ENCODE results near the gene GPR52. TPM values are rescaled to one million over a fixed set of nuclear protein-coding genes. Genes with fewer than 3 reads are reported as not detected.

The GPR52 gene
- polyA plus RNA-seq, 1 donor (not counting 4 experiments of a cell fraction or from before 2014, with no cell fraction given): 0.16 TPM

- H3K9ac ChIP-seq (ENCODE audit: control insufficient read depth, extremely low read depth, insufficient read depth, low read length): no peak overlapping the region
- no peak overlapping the region for H2AFZ ChIP-seq (ENCODE audit: control insufficient read depth, low read length)
- H3K36me3 ChIP-seq (ENCODE audit: control insufficient read depth in 2 of 2, extremely low read depth in 1 of 2, insufficient read depth in 2 of 2, low read length in 2 of 2): no peaks in the 10 kb centered on the region
- H3K9me1 ChIP-seq (ENCODE audit: control insufficient read depth, extremely low read depth, insufficient read depth, low read length): no peaks in the 10 kb centered on the region
- DNase-seq (ENCODE audit: low read depth, low spot score) (no peak), FAIRE-seq (no peak)
- H3K27ac ChIP-seq (ENCODE audit: control insufficient read depth, insufficient read depth, low read length): no peak overlapping the region
- H3K4me3 ChIP-seq (ENCODE audit: control insufficient read depth in 2 of 3, extremely low read depth in 1 of 3, insufficient read depth in 2 of 3, low read depth in 1 of 3, low read length in 3 of 3): no peak overlapping the region
- no peaks in the 10 kb centered on the region for H4K20me1 ChIP-seq (ENCODE audit: control insufficient read depth, extremely low read depth, insufficient read depth, low read length)
- no peak for TF ChIP-seq CTCF (optimal IDR thresholded peaks at IDR 0.05 in 1 of 3, IDR thresholded peaks at IDR 0.05 in 1 of 3, conservative IDR thresholded peaks at IDR 0.05 in 1 of 3; ENCODE audit: extremely low read depth in 1 of 3, insufficient read depth in 2 of 3, low read length in 3 of 3)
- no peak for TF ChIP-seq EZH2 (IDR thresholded peaks at IDR 0.05; ENCODE audit: low read length)
- dilution Hi-C loops (cut with MboI; ENCODE audit: extremely low pct_ligation_motif_present, low sequenced_read_pairs): no loop called here
- H3K4me2 ChIP-seq (ENCODE audit: control insufficient read depth, extremely low read depth, insufficient read depth, low read depth, low read length): no peak overlapping the region
- H3K4me1 ChIP-seq (ENCODE audit: control insufficient read depth, extremely low read depth, insufficient read depth, low read length): no peaks in the 10 kb centered on the region
- no peaks in the 10 kb centered on the region for H3K27me3 ChIP-seq (ENCODE audit: control insufficient read depth, extremely low read depth, insufficient read depth, low read length)
- H3K9me3 ChIP-seq (ENCODE audit: control insufficient read depth, low read depth, low read length): no peaks in the 10 kb centered on the region
- H3K79me2 ChIP-seq (ENCODE audit: control insufficient read depth, insufficient read depth, low read length): peaks cover 2% of the 10 kb centered on the region
These were observed 34.1 kb upstream of the GPR52 start for GRCh38 chr1:174413632-174414031.

GRCh38 chr1:174414203-174414602, 33.6 kb upstream of the GPR52 start:
- no peak overlapping the region for H3K27ac ChIP-seq (ENCODE audit: control insufficient read depth, insufficient read depth, low read length)
- H3K4me1 ChIP-seq (ENCODE audit: control insufficient read depth, extremely low read depth, insufficient read depth, low read length): no peaks in the 10 kb centered on the region
- no peak overlapping the region for H3K9ac ChIP-seq (ENCODE audit: control insufficient read depth, extremely low read depth, insufficient read depth, low read length)
- no peak overlapping the region for H3K4me2 ChIP-seq (ENCODE audit: control insufficient read depth, extremely low read depth, insufficient read depth, low read depth, low read length)
- DNase-seq (ENCODE audit: low read depth, low spot score): no peak
- dilution Hi-C loops (cut with MboI; ENCODE audit: extremely low pct_ligation_motif_present, low sequenced_read_pairs): no loop called here
- H3K27me3 ChIP-seq (ENCODE audit: control insufficient read depth, extremely low read depth, insufficient read depth, low read length): no peaks in the 10 kb centered on the region
- no peaks in the 10 kb centered on the region for H4K20me1 ChIP-seq (ENCODE audit: control insufficient read depth, extremely low read depth, insufficient read depth, low read length)
- TF ChIP-seq EZH2 (IDR thresholded peaks at IDR 0.05; ENCODE audit: low read length) (no peak), CTCF (optimal IDR thresholded peaks at IDR 0.05 in 1 of 3, IDR thresholded peaks at IDR 0.05 in 1 of 3, conservative IDR thresholded peaks at IDR 0.05 in 1 of 3; ENCODE audit: extremely low read depth in 1 of 3, insufficient read depth in 2 of 3, low read length in 3 of 3) (no peak)
- H2AFZ ChIP-seq (ENCODE audit: control insufficient read depth, low read length): no peak overlapping the region
- H3K36me3 ChIP-seq (ENCODE audit: control insufficient read depth in 2 of 2, extremely low read depth in 1 of 2, insufficient read depth in 2 of 2, low read length in 2 of 2): no peaks in the 10 kb centered on the region
- no peaks in the 10 kb centered on the region for H3K9me1 ChIP-seq (ENCODE audit: control insufficient read depth, extremely low read depth, insufficient read depth, low read length)
- peaks cover 2% of the 10 kb centered on the region for H3K79me2 ChIP-seq (ENCODE audit: control insufficient read depth, insufficient read depth, low read length)
- FAIRE-seq: no peak
- H3K9me3 ChIP-seq (ENCODE audit: control insufficient read depth, low read depth, low read length): no peaks in the 10 kb centered on the region
- no peak overlapping the region for H3K4me3 ChIP-seq (ENCODE audit: control insufficient read depth in 2 of 3, extremely low read depth in 1 of 3, insufficient read depth in 2 of 3, low read depth in 1 of 3, low read length in 3 of 3)

All from keratinocyte (primary cell).